SU-DHL-6 (cell line): ENCODE results near the gene ENKD1.

Experiments used
- CTCF ChIP-seq: fragments of 200-600 bp; sonication (generic); IDR thresholded peaks from one replicate; pipeline ENCODE4 v1.5.1; 2017; ENCODE audit warnings: antibody characterized with exemption, mild to moderate bottlenecking, low read length, moderate library complexity; ENCODE audit not compliant: insufficient read depth, poor library complexity, severe bottlenecking
- EZH2phosphoT487 ChIP-seq: fragments of 200-600 bp; sonication (generic), shearing (Covaris generic); conservative IDR thresholded peaks from 2 replicates; pipeline ENCODE4 v1.6.1; 2018; ENCODE audit warnings: mild to moderate bottlenecking, antibody characterized with exemption, low read length, moderate library complexity, mixed read lengths

GRCh38 chr16:67648764-67649407 is 17.7 kb downstream of the ENKD1 start:
- TF ChIP-seq CTCF (no peak), EZH2phosphoT487 (no peak)
